Stimulated activated naive CD8-positive, alpha-beta T cell treated with anti-CD3 and anti-CD28 coated beads, Interleukin-15, Interleukin-2, amounts not matched to agents 100 ng/mL and 50 ng/mL, for 24 hours (primary cell): ENCODE measurements around the gene CACHD1.

ENCODE experiments used
- H3K27ac Mint-ChIP-seq: one replicate; pipeline ENCODE4 v1.8.0; 2021; ENCODE audit warnings: mild to moderate bottlenecking, mixed read lengths
- H3K27me3 Mint-ChIP-seq: one replicate; pipeline ENCODE4 v1.8.0; 2021; ENCODE audit warnings: mixed read lengths
- H3K36me3 Mint-ChIP-seq: one replicate; pipeline ENCODE4 v1.8.0; 2021; ENCODE audit warnings: low read depth, mixed read lengths
- H3K4me1 Mint-ChIP-seq: one replicate; pipeline ENCODE4 v1.8.0; 2021; ENCODE audit warnings: low read depth, mixed read lengths
- H3K4me3 Mint-ChIP-seq: one replicate; pipeline ENCODE4 v1.8.0; 2021; ENCODE audit warnings: mild to moderate bottlenecking, mixed read lengths
- H3K9me3 Mint-ChIP-seq: one replicate; pipeline ENCODE4 v1.8.0; 2021; ENCODE audit warnings: mixed read lengths

Gene CACHD1

DNA sequence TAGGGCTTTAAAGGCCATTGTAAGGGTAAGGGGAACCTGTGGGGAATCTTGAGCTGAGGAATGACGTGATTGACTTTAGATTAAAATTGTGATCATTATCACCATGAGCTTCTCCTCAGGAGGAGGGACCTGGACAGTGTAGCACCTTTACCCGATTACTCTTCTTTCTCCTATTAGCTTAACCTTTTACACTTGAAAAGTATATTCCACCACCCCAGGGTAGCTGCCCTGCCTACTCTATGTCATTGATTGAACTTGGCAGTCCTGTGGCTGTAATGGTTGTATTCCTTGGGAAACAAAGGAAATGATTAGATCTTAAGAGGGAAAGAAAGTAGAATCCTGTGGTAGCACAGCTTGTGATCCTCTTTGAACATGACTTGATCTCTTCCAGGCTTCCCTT, 47.7 kb downstream of the CACHD1 start:
- H3K4me1 Mint-ChIP-seq, result peaks cover 2% of the 10 kb centered on the region
- no peak overlapping the region for H3K27ac Mint-ChIP-seq

DNA sequence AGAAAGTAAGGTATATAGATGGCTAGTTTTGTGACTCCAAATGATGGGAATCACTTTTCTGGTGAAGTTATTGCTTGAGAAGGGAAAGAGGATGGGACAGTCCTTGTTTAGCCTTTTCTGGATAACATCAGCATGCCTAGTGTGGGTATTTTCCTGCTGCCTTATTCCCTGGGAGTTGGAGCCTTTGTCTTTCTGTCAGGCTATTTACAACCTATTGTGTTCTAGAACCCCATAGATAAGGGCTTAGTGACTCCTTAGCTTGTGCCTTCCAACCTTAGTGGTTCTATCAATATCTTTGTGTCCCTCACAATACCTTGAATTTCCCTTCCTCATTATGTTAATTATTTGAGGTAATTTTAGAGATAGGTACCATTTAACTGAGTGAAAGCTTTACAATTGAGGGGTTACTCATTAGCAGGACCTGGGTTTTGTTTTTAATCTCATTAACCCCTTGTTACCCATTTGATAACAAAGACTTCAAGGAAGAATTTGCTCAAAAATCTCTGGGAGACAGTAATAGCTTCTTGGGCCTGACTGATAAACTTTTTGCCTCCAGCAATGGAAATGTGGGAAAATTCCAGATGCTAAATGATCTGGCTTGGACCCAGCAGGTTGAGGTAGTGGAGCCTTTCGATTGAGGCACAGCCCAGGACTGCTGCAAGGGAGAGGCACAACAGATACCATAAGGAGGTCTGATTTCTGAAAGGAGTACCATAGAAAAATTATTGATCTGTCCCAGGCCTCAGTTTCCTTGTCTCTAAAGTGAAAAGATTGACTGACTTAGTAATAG, 49.0 kb downstream of the CACHD1 start:
- Mint-ChIP-seq H3K27me3 (no peaks in the 10 kb centered on the region), H3K9me3 (no peaks in the 10 kb centered on the region), H3K4me3 (no peak overlapping the region), H3K4me1 (no peaks in the 10 kb centered on the region), H3K36me3 (no peaks in the 10 kb centered on the region), H3K27ac (no peak overlapping the region)

More for the DNA sequence above, 47.7 kb downstream of the CACHD1 start:
- Mint-ChIP-seq H3K9me3 (no peaks in the 10 kb centered on the region), H3K4me3 (no peak overlapping the region), H3K36me3 (no peaks in the 10 kb centered on the region), H3K27me3 (no peaks in the 10 kb centered on the region)

DNA sequence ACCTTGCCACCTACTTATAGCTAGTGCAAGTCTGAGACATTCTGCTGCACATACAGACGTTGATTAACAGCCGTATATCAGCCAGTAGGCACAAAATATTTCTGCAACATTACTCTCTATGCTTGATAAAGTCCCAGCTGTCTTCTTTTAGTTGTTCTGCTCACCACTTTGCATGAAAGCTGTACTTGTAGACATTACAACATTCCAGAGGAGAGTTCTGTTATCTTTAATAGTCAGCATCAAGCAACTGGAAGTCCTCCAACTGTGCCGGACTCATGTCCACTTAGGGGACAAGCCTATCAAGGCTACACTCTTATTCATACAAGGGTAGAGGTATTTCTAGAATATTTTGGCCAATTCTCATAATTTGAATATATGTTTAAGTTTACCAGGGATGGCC, 50.0 kb downstream of the CACHD1 start:
- Mint-ChIP-seq H3K4me1 (no peaks in the 10 kb centered on the region), H3K27me3 (no peaks in the 10 kb centered on the region), H3K36me3 (no peaks in the 10 kb centered on the region), H3K4me3 (no peak overlapping the region), H3K27ac (no peak overlapping the region), H3K9me3 (no peaks in the 10 kb centered on the region)

DNA sequence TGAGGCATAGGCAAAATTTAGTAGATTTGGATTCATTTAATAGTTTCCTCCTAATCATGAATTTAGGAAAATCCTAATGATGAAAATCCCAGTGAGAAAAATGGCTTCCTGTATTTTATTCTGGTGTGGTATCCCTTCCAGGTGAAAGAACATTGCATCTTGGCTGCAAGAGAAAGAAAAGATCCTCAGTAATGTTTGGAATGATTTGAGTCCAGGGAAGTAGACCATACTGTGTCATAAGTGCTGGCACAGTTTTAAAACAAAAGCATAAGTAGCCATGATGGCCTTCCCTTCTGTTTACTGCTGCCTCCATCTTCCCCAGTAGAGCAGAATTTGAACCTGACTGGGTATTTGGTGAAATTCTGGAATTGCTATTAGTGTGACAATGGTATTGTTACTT, 52.8 kb downstream of the CACHD1 start:
- Mint-ChIP-seq H3K27ac (no peak overlapping the region), H3K4me3 (no peak overlapping the region), H3K4me1 (peaks cover 10% of the 10 kb centered on the region), H3K27me3 (no peaks in the 10 kb centered on the region), H3K9me3 (no peaks in the 10 kb centered on the region), H3K36me3 (no peaks in the 10 kb centered on the region)

DNA sequence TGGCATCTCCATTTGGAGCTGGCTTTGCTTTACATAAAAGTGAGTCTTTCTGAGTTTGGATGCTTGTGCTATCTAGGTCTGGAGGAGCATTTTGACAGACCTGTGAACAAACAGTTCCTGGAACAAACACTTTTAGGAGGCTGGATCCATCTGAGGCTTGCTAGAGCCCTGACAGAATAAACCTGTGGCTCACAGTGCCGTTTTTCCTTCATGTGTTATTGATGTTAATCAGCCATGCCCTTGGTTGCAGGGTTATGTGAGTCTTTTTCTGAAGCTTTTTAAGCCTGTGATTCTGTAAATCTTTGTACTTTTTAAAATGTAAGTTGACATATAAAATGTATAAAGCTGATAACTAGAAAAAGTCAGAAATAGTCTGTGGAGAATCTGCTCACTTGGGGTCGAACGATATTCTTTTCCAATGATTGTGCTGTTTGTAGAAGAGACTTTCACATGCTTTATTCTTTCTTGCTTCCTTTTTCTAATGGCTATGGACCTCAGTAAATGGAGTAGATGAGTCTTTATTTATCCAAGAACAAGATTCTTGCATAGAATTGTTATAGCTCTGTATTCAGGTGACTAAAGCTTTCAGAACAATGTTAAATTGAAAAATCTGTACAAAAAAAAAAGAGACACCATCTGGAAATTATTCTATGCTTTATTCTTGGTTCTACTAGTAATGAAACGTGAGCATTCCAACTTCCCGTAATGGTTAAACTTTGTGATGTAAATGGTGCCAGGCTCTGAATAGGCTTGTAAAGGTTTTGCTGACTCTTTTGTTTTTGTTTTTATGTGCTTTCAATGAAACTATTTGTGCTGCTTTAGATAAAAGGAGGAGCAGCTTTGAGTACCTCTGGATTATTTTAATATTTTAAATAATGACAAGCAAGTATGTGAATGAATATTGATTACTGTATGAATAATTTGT, 53.7 kb downstream of the CACHD1 start:
- H3K4me3 Mint-ChIP-seq, result no peak overlapping the region
- no peaks in the 10 kb centered on the region for H3K27me3 Mint-ChIP-seq
- peaks cover 10% of the 10 kb centered on the region for H3K4me1 Mint-ChIP-seq
- H3K36me3 Mint-ChIP-seq, result no peaks in the 10 kb centered on the region
- no peaks in the 10 kb centered on the region for H3K9me3 Mint-ChIP-seq
- H3K27ac Mint-ChIP-seq, result no peak overlapping the region

DNA sequence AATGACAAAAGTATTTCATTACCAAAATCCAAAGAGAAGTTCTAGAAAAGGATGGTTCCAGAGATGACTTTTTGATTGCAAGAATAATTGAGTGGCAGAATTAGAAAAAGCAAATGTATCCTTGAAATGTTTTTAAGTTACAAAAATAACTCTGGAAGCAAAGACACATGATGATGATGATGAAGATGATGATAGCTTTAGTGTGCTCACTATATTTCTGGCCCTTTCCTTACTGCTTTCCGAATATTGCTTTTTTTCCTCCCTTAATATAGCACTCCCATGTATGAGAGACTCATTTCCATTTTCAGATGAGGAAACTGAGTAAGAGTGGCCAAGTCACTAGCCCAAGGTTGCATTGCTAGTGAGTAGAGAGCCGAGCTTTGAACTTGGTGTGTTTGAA, 54.7 kb downstream of the CACHD1 start:
- no peaks in the 10 kb centered on the region for H3K36me3 Mint-ChIP-seq
- H3K9me3 Mint-ChIP-seq, result no peaks in the 10 kb centered on the region
- H3K27me3 Mint-ChIP-seq, result no peaks in the 10 kb centered on the region
- H3K4me1 Mint-ChIP-seq, result peaks cover 10% of the 10 kb centered on the region
- H3K27ac Mint-ChIP-seq, result no peak overlapping the region
- H3K4me3 Mint-ChIP-seq, result no peak overlapping the region

DNA sequence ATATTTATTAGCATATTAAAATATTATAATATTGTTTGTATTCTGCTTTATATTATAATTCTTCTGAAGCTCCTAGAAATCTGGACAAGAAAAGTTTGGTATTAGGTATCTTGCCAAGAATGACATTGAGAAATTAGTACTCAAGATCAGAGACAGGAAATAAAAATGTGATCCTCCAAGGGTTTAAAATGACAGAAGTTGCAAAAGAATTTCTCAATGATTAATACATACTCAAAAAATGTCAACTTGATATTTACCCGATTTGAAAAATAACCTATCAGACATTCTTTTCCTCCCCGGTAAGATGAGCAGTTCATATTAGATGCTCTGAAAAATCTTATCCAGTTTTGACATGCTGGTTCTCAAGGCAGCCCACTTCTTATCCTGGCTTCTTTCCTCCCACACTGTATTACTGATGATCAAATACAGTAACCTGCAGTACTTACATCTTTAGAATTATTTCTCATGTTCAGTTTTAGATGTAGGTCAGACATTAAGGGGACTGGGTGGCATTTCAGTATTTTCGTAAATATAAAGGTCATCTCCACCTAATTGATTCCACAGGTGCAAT, 55.3 kb downstream of the CACHD1 start:
- peaks cover 10% of the 10 kb centered on the region for H3K4me1 Mint-ChIP-seq
- no peaks in the 10 kb centered on the region for H3K9me3 Mint-ChIP-seq

DNA sequence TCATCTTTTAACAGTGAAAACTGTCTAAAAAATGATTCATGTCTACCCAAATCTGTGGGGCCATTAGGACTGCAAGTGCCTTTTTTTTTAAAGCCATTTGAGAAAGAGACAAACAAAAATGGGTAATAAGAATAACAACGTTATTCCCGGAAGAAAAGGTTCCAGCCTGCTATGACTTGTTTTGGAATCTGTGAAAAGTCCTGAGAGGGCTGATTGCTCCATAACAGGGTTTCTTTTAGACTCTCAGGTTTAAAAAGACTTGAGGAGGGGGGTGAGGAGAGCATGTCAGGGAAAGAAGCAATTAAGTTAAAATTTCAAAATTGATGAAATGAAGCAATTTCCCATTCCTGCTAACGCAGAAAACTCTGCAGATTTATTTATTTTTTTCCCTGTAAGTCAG, 56.4 kb downstream of the CACHD1 start:
- H3K27ac Mint-ChIP-seq, result no peak overlapping the region
- H3K4me3 Mint-ChIP-seq, result no peak overlapping the region
- H3K27me3 Mint-ChIP-seq, result no peaks in the 10 kb centered on the region
- no peaks in the 10 kb centered on the region for H3K36me3 Mint-ChIP-seq
- H3K4me1 Mint-ChIP-seq, result peaks cover 10% of the 10 kb centered on the region
- no peaks in the 10 kb centered on the region for H3K9me3 Mint-ChIP-seq

More for the DNA sequence above, 55.3 kb downstream of the CACHD1 start:
- Mint-ChIP-seq H3K36me3 (no peaks in the 10 kb centered on the region), H3K27ac (no peak overlapping the region), H3K4me3 (no peak overlapping the region), H3K27me3 (no peaks in the 10 kb centered on the region)

DNA sequence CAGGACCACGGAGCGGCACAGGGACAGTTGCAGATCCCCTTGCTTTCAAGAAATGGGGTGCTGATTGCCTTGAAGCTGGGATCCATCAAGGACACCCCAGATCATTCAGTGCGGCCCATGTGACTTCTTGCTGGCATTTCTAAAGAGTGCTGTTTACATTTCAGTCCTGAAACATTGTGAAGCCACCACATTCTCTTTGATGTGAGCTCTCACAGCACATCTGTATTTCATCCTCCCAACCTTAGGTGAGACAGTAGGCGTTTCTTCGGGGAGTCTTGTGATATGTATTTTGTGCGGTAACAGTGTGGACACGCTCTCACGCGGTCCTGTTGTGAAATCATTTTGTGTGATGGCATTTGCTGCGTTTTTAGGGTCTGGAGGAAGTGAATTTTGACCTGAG, 57.2 kb downstream of the CACHD1 start:
- H3K9me3 Mint-ChIP-seq, result no peaks in the 10 kb centered on the region

DNA sequence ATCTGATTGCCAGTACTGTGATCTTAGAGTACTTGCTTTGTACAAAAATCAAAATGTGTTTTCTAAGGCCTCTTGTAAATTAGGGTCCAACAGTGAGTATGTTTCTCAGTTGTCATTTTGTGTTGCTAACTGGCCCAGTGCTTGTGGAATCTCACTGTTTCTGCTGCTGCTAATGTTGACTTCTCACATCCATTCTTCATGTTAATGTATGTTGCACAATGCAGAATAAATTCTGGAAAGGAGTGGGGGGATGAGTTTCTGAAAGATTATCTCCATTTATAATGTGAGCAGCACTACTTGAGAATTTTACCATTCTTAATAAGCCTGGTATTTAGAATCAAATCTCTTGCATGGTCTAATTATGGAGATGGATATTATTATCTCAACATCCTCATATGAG, 57.9 kb downstream of the CACHD1 start:
- no peak overlapping the region for H3K27ac Mint-ChIP-seq
- H3K4me1 Mint-ChIP-seq, result peaks cover 10% of the 10 kb centered on the region
- H3K9me3 Mint-ChIP-seq, result no peaks in the 10 kb centered on the region
- H3K36me3 Mint-ChIP-seq, result no peaks in the 10 kb centered on the region
- H3K4me3 Mint-ChIP-seq, result no peak overlapping the region
- no peaks in the 10 kb centered on the region for H3K27me3 Mint-ChIP-seq

More for the DNA sequence above, 57.2 kb downstream of the CACHD1 start:
- Mint-ChIP-seq H3K4me1 (peaks cover 10% of the 10 kb centered on the region), H3K4me3 (no peak overlapping the region), H3K27ac (no peak overlapping the region), H3K27me3 (no peaks in the 10 kb centered on the region), H3K36me3 (no peaks in the 10 kb centered on the region)

DNA sequence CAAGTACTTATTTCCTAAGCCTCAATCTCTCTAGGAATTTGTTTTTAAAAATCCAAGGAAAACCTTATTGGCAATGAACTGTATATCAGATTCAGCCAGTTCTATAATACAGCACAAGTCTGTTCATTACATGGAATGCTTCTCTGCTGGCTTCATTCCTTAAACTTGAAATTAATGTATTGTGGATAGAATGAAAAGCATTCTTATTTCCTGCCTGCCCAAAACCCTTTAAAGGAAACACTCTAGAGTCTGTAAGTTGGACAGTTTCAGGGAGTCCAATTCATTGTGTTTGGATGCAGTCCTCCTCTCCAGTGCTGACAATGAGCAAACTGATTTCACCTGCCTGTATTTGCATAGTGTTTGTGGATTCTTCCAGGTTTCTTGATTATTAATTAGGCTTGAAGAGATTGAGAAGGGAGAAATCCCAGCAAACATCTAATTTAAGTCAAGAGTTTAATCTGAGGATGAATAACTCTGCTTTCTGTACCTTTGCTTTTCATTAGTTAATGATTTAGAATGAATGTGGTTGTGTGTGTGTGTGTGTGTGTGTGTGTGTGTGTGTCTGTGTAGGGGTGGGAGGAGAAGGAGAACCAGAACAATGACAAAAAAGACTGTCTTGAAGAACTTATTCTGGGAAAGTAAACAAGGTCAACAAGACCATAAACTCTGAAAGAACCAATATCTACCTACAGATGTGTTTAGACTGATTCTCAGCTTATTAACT, 61.2 kb downstream of the CACHD1 start:
- H3K27me3 Mint-ChIP-seq, result no peaks in the 10 kb centered on the region
- no peaks in the 10 kb centered on the region for H3K9me3 Mint-ChIP-seq
- peaks cover 10% of the 10 kb centered on the region for H3K4me1 Mint-ChIP-seq
- no peak overlapping the region for H3K4me3 Mint-ChIP-seq
- no peak overlapping the region for H3K27ac Mint-ChIP-seq
- peaks cover 3% of the 10 kb centered on the region for H3K36me3 Mint-ChIP-seq

DNA sequence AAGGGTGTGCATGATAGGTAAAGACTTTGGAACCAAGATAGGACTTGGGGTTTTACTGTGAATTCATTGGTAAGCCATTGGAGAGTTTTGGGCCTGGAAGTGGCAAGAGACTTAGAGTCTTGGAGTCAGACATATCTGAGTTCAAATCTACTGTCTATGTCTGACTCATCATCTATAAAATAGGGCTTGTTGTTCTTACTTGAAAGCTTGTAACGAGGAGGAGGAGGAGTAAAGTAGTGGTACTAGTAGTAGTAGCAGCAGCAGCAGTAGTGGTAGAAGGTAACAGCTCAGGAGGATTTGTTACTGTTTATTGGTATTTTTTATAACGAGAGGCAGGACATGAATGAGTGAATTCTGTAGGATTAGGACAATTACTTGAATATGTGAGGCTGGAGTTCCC, 62.7 kb downstream of the CACHD1 start:
- H3K9me3 Mint-ChIP-seq, result no peaks in the 10 kb centered on the region
- H3K27me3 Mint-ChIP-seq, result no peaks in the 10 kb centered on the region
- H3K4me1 Mint-ChIP-seq, result no peaks in the 10 kb centered on the region
- H3K27ac Mint-ChIP-seq, result no peak overlapping the region
- no peak overlapping the region for H3K4me3 Mint-ChIP-seq
- peaks cover 3% of the 10 kb centered on the region for H3K36me3 Mint-ChIP-seq

DNA sequence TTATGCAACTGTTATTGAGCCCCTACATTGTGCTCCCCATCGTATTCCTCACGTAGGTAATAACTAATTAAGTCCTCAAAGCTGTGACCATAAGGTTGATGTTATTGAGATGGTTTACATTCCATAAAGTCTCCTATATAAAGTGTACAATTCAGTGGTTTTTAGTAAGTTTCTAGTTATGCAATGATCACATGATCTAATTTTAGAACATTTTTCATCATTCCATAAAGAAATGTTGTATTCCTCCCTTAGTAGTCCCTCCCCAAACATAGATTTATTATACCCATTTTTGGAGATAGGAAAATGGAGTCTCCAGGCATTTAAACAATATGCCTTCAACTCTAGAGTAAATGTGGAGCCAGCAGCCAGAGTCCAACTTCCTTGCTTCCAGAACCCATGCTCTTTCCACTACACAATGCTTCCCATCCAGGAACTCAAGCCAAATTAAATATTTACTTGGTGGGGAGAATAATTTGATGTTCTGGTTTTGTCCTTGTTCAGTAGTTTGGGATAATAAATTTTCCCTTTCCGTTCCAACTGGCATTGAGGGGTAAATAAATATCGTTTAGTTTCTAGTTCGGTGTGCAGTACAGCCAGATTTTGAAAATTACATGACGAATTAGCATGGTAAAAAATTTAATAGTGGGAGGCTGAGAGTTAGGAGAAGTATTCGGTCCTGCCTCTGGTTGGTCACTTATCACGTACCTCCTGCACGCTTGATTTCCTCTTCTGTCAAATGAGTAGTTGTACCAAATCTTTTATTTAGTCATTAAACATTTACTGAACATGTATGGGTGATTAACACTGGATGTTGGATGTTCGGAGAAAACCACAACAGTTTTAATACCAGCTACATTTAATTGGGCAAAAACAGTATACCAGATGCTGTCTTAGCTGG, 66.3 kb downstream of the CACHD1 start:
- no peak overlapping the region for H3K27ac Mint-ChIP-seq
- H3K36me3 Mint-ChIP-seq, result peaks cover 3% of the 10 kb centered on the region
- no peaks in the 10 kb centered on the region for H3K9me3 Mint-ChIP-seq
- no peaks in the 10 kb centered on the region for H3K27me3 Mint-ChIP-seq
- H3K4me1 Mint-ChIP-seq, result peaks cover 33% of the 10 kb centered on the region
- no peak overlapping the region for H3K4me3 Mint-ChIP-seq
